HG03280 (cell line): ENCODE measurements around the gene CACNA1I.

Experiments
- ATAC-seq: cut with Tn5 transposase; IDR thresholded peaks from one replicate; pipeline ENCODE4 v1.9.1; 2021; ENCODE audit warnings: mild to moderate bottlenecking, moderate library complexity; ENCODE audit not compliant: unreplicated experiment

The CACNA1I gene

DNA sequence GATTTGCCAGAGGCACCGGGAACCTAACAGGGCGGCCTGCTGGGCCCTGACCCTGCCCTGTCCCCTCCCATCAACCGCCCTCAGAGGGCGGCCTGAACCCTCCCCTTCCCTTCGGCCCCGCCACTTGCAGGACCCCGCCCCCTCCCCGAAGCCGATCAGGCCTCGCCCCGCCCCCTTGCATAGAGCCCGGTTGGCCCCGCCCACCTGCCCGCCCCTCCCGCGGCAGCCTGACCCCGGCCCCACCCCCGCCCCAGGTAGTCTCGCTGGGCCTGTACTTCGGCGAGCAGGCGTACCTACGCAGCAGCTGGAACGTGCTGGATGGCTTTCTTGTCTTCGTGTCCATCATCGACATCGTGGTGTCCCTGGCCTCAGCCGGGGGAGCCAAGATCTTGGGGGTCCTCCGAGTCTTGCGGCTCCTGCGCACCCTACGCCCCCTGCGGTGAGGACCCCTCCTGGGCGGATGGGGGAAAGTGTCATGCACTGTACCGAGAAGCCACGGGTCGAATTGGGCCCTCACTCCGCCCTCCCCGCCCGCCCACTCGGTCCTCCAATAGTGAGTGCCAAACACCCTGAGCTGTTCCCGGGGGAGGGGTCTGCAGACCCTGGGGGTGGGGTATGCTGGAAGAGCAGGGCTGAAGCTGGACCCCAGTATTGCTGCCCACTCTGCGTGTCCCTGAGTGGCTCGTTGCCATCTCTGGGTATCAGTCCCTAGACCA lies 94.1 kb downstream of the CACNA1I start:
- no peak for ATAC-seq

DNA sequence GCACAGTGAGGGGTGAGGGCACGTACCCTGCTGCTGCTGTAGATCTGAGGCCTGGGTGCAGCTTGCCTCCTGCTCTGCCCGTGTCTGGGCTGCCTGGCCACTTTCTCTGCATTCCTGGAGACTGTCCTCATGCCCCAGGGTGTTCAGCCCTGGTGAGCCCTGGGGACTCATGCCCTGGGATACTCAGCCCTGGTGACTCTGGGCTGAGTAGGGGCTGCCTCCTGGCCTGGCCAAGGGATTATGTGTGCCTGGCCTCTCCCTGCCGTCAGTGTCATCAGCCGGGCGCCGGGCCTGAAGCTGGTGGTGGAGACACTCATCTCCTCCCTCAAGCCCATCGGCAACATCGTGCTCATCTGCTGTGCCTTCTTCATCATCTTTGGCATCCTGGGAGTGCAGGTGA lies 94.7 kb downstream of the CACNA1I start:
- ATAC-seq, result no peak

DNA sequence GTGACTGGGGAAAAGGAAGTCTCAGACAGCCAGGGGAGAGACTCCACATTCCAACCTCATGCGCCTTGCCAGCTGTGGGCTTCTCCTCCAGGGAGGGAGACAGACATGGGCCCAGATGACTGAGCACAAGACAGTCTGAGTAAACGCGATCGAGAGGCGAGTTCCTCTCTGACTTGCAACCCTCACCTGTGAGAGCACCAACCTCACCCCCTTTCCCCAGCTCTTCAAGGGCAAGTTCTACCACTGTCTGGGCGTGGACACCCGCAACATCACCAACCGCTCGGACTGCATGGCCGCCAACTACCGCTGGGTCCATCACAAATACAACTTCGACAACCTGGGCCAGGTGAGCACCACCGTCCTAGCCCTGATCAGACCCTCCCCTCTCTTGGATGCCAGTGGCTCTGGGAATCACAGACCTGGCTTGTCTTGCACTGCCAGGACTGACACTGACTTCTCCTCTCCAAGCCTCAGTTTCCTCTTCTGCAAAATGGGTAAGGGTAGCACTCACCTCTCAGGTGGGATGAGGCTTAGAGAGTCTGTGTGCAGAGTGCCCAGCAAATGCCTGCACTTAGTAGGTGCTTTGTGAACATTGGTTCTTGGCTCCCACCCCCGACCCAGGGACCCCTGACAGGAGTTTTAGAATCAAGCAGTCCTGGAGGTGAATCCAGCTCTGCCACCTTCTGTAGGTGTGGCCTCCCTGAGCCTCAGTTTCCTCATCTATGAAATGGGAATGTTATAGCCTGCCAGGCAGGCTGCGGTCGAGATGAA lies 95.3 kb downstream of the CACNA1I start:
- no peak for ATAC-seq

DNA sequence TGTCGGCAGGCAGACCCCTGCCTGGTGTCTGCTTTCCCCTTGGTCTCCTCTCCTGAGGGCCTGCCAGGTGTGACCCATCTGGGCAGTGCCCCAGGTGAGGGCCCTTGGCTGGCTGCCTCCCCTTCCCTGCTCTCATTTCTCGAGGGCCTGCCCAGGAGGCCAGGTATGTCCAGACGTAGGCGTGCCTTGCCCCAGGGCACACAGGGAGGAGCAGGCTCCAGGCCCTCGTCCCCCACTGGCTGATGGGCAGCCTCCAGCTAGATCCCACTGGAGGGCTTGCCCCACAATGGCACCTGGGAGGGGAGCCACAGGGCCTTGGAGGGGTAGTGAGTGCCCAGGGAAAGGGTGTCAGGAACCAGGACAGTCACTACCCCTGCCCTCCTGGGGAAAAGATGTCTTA lies 95.9 kb downstream of the CACNA1I start:
- no peak for ATAC-seq

DNA sequence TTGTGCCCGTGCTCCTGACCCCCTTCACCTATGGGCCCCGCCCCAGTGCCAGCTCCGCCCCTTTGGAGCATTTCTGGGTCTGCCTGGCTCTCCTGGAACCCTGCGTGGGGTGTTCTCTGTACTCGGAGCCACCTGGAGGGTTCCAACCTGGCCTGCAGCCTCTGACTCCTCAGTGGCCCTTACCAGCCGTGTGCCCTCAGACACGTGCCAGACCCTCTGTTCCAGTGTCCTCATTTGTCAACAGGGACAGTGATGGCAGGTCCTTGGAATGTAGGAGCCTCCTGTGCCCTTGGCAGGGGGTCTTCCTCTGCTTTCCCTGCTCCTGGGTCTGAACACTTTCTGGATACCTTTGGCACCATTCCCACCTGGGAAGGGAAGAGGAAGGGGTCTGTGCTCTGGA lies 96.4 kb downstream of the CACNA1I start:
- no peak for ATAC-seq

DNA sequence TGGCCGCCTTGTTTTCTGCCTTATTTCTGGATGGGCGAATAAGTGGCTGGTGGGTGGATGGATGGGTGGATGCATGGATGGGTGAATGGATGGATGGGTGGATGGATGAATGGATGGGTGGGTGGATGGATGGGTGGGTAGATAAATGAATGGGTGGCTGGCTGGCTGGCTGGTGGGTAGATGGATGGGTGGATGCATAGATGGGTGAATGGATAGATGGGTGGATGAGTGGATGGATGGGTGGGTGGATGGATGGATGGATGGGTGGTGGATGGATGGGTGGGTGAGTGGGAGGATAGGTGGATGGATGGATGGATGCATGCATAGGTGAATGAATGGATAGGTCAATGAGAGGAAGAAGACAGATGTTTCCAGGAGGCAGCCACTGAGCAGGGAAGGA lies 98.9 kb downstream of the CACNA1I start:
- ATAC-seq, result no peak

DNA sequence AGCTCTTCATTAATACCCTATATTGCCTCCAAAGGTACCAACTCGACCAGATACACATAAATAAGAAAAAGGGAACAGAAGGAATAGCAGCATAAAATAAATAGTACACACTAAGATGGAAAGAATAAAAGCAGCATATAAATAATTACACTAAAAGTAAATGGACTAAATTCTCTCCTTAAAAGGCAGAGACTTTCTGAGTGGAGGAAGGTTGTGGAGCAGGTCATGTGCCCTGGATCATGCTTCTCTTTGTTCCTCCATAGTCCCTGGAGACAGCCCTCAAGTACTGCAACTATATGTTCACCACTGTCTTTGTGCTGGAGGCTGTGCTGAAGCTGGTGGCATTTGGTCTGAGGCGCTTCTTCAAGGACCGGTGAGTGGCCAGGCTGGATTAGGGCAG lies 101.4 kb downstream of the CACNA1I start:
- ATAC-seq, result no peak

DNA sequence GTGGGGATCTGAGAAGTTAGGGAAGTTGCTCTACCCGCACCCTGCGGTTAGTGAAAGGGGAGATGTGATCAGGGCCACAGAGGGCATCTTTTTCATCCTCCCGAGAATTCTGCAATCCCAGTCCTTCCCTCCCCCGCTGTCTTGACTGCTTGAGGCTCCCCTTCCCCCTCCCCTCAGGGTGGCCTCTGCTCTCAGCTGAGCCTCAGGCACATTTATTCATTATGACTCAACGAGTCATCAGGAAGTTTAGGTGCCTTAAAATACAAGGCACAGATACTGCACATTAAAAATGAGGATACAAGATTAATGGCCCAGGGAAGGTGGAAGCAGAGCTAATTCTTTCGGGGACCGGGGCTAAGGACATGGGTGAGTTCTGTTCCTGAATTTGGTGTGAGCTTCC lies 104.0 kb downstream of the CACNA1I start:
- no peak for ATAC-seq

DNA sequence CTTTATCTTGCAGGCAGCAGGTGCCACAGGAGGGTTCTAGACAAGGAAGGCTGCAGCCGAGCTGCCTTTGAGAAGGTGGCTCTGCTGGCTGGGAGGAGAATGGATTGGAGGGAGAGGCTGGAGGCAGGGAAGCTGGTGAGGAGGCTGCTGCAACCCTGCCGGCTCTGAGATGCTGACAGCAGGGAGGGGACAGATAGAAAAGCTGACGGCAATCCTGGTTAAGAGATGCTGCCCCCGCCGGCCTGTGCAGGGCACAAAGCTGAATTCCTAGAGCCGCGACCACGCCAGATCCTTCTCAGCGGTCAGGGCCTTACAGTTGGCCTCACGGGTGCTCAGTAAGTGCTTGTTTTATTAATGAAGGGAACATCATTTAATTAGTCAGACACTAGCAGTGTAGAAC lies 105.4 kb downstream of the CACNA1I start:
- ATAC-seq, result no peak

DNA sequence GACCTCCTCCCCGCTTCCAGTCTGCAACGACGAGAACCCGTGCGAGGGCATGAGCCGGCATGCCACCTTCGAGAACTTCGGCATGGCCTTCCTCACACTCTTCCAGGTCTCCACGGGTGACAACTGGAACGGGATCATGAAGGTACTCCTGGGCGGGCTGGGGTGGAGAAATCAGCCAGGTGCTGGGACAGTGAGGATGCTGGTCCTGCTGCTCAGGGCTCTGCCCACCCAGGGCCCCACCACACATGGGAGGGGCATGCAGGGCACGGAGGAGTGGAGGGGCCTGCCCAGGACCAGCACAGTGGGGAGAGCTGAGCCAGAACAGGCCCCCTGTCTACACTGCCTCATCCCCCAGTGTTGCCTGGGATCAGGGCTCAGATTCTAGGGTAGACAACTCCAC lies 107.4 kb downstream of the CACNA1I start:
- ATAC-seq, result no peak

DNA sequence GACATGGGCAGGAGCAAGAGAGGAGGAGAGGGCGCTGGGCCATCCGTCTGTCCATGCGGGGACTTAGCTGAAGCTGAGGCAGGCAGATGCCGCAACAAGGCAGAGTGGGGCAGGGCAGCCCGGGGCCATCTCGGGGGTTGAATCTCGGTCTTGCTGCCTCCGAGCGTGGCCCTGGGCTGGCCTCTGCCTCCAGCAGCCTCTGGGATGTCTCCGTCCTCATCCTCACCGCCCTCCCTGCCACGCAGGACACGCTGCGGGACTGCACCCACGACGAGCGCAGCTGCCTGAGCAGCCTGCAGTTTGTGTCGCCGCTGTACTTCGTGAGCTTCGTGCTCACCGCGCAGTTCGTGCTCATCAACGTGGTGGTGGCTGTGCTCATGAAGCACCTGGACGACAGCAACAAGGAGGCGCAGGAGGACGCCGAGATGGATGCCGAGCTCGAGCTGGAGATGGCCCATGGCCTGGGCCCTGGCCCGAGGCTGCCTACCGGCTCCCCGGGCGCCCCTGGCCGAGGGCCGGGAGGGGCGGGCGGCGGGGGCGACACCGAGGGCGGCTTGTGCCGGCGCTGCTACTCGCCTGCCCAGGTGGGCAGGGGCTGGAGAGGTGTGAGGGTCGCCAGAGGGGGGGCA lies 108.4 kb downstream of the CACNA1I start:
- ATAC-seq, result no peak

DNA sequence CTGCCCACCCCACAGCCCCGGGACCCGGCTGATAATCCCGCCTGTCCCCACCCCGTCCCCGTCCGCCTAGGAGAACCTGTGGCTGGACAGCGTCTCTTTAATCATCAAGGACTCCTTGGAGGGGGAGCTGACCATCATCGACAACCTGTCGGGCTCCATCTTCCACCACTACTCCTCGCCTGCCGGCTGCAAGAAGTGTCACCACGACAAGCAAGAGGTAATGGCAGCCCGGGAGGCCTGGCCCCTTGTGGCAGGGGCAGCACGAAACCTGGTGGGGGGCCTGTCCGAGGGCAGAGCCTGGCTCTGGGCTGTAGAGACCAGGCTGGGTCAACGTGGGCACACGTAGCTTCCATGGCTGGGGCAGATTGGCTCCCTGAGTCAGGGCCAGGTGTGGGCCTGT lies 109.1 kb downstream of the CACNA1I start:
- no peak for ATAC-seq

DNA sequence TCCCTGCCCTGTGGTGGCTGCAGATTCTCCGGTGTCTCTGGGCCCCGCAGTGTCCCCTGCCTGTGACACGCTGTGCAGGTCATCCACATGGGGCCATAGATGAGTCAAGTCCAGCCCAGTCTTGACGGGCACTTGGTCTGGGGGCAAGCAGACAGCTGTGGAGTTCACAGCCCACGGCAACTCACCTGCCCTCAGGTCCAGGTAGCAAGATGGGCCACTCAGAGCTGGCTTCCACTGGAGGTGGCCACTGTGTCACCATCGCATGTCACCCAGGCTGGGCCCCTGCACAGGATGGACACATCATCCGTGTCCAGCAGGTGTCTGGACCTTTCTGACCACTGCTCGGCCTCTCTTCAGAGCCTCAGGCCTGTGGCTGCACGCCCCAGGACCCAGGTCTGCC lies 109.9 kb downstream of the CACNA1I start:
- no peak for ATAC-seq

DNA sequence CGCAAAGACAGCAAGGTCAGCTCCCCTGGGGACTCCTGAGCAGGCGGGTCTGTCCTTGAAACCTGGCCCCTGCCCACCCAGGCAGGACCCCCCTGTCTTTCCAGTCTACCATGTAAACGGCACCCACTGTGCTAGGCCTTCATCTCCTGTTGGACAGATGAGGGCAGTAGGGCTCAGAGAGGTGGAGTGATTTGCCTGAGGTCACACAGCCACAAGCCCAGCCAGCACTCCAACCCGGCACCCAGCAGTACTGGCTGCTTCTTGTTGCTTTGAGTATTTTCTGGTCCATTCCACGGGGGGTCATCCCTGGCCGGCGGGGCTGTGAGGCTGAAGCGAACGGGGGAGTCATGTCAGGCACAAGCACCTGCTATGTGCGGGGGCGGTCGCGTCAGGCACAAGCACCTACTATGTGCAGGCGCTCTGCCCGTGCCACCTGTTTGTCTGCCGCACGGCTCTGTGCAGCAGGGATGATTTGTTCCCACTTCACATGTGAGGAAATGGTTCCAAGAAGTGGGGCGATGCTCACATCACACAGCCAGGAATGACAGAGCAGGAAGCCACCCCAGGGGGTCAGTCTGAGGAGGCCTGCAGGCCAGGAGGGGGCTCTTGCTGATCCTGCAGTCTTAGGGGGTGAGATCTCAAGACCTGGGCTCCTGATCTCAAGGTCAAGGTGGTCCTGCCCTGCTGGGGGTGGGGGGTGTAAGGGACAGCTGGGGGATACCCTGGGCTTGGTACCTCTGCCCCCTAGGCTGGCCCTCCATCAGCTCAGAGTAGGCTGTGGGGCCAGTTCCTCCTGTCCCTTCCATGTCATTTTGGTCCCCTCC lies 110.7 kb downstream of the CACNA1I start:
- ATAC-seq, result no peak

DNA sequence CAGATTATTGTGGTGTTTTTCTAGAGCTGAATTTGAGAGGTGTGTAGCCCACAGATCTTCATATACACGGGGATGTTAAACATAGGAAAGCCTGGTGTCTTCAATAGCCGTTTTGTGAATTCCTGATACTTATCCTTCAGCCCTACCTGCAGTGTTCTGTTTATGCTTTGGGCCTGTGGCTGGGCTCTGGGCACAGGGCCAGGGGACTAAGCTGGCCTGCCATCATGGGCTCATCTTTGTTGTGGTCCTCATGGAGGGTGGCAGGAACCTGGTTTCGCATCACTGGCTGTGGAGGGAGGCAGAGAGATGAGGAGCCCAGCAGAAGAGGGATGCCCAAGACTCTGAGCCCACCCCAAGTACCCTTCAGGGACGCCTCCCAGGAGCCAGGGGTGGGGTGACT lies 112.4 kb downstream of the CACNA1I start:
- ATAC-seq, result no peak

DNA sequence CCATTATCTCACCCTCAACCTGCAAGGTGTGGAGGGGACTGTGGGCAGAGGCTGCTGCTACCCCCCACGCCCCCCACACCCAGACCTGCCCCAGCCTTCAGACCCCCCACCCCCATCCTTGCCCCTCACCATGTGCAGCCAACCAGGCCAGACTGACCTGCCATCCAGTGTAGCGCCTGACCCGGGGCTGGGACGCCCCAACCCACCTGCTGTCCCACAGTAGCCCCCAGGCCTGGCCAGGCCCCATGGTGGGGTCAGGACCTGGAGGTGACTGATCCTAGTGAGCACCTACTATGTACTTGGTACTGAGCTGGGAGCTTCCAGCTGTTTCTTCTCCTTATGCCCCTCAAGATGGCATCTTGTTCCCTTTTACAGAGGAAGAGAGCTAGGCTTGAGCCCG lies 113.1 kb downstream of the CACNA1I start:
- ATAC-seq, result no peak

DNA sequence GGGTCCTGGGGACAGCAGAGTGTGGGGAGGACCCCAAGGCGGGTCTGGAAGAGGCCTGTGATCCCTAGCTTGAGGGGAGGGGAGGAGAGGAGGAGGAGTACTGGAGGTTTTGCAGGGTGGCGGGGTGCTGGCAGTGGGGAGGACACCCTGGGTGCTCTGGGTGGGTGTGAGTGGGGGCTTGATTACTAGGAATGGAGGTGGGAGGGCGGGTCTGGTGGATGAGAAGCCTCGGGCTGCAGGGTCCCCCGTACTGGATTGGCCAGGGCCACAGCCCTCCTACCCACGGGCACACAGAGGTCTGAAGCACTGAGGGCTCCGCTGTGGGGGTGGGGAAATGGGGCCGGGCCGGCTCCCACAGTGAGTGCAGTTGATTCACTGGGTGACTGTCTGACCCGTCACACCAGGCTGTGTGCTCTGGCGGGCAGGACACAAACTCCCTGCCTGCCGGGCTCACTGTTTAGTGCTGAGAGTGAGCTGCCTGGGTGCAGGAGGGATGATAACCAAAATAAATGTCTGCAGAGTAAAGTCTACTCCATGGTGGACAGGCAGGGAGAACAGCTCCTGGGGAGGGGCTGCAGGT lies 114.2 kb downstream of the CACNA1I start:
- no peak for ATAC-seq

DNA sequence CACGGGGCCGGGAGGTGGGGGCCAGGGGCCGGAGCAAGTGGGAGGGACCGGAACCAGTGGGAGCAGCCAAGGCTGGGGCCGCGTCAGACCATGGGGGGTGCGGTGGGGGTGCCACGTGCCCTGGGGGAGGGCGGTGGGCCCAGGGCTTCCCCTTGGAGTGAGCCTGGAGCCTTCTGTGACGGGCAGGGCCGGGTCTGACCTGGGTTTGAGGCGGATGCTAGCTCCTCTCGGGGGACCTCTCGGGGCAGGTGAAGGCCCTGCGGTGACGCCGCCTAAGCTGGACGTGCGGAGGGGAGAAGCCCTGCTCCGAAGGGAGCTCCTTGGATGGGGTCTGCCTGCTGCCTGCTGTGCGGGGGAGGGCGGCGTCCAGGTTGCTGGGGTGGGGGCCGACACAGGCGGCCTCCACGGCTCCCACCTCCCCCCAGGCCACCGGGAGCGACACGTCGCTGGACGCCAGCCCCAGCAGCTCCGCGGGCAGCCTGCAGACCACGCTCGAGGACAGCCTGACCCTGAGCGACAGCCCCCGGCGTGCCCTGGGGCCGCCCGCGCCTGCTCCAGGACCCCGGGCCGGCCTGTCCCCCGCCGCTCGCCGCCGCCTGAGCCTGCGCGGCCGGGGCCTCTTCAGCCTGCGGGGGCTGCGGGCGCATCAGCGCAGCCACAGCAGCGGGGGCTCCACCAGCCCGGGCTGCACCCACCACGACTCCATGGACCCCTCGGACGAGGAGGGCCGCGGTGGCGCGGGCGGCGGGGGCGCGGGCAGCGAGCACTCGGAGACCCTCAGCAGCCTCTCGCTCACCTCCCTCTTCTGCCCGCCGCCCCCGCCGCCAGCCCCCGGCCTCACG lies 115.0 kb downstream of the CACNA1I start:
- ATAC-seq, result no peak

DNA sequence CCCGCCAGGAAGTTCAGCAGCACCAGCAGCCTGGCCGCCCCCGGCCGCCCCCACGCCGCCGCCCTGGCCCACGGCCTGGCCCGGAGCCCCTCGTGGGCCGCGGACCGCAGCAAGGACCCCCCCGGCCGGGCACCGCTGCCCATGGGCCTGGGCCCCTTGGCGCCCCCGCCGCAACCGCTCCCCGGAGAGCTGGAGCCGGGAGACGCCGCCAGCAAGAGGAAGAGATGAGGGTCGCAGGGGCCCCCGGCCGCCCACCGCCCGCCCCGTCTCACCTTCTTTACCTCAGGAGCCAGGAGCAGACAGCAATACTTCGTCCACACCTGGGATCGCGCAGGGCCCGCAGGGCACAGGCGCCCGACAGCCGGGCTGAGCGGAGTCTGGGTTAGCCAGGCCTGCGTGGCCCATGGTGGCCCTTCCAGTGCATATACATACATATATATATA lies 115.6 kb downstream of the CACNA1I start:
- ATAC-seq, result no peak
